HEK293 (cell line): Measurements from ENCODE around the gene MICAL3.

Experiments
- CTCF ChIA-PET: fragments of 350-600 bp; formaldehyde crosslinking; extraction: SDS; loops from one replicate; lab custom pipeline; 2021; ENCODE audit warnings: antibody characterized with exemption; lab: Yijun Ruan, JAX
- POLR2A ChIA-PET: fragments of 300-600 bp; formaldehyde crosslinking; extraction: SDS; loops from one replicate; lab custom pipeline; 2020; ENCODE audit warnings: antibody characterized with exemption, inconsistent platforms; lab: Yijun Ruan, JAX
- H3K27ac ChIP-seq: fragments of 200-500 bp; sonication (Bioruptor generic); 2 replicates; pipeline ENCODE4 v1.5.1; 2014; ENCODE audit warnings: low read depth, low read length, control low read depth, inconsistent platforms; ENCODE audit errors: extremely low read depth
- H3K36me3 ChIP-seq, 2 experiments: fragments of 200-500 bp in 1 of 2; sonication (Bioruptor generic) in 1 of 2; 1 replicate in 1 of 2; 2 replicates in 1 of 2; pipeline ENCODE4 v1.5.1; 2014 to 2017; ENCODE audit warnings: inconsistent platforms in 2 of 2, low read length in 2 of 2; ENCODE audit not compliant: control insufficient read depth in 2 of 2, insufficient read depth in 1 of 2
- H3K4me1 ChIP-seq: fragments of 200-500 bp; sonication (Bioruptor generic); 2 replicates; pipeline ENCODE4 v1.5.1; 2014; ENCODE audit warnings: mild to moderate bottlenecking, low read length, inconsistent platforms; ENCODE audit not compliant: control insufficient read depth, insufficient read depth
- H3K4me3 ChIP-seq: 2 replicates; pipeline ENCODE4 v1.5.1; 2011; ENCODE audit warnings: low read depth, mild to moderate bottlenecking, control low read depth, low read length, moderate library complexity
- H3K9me3 ChIP-seq: fragments of 200-500 bp; sonication (Bioruptor generic); 2 replicates; pipeline ENCODE4 v1.5.1; 2014; ENCODE audit warnings: low read depth, low read length, inconsistent platforms; ENCODE audit not compliant: control insufficient read depth, insufficient read depth
- HOXD13 ChIP-seq: sonication (generic); formaldehyde crosslinking; IDR thresholded peaks from 2 replicates; pipeline ENCODE4 v1.8.0; 2022; ENCODE audit warnings: missing genetic modification reagents, borderline replicate concordance
- SCRT2 ChIP-seq: fragments of 450-650 bp; formaldehyde crosslinking; IDR thresholded peaks from 2 replicates; pipeline ENCODE4 v1.5.1; 2016; ENCODE audit warnings: missing biosample characterization, missing genetic modification characterization
- ZNF121 ChIP-seq: fragments of 450-650 bp; formaldehyde crosslinking; IDR thresholded peaks from 2 replicates; pipeline ENCODE4 v1.5.1; 2016; ENCODE audit warnings: missing biosample characterization, missing genetic modification characterization
- ZNF174 ChIP-seq: fragments of 450-650 bp; formaldehyde crosslinking; IDR thresholded peaks from 2 replicates; pipeline ENCODE4 v1.5.0; 2017; ENCODE audit warnings: missing biosample characterization, mild to moderate bottlenecking, missing genetic modification characterization
- ZNF175 ChIP-seq: fragments of 450-650 bp; formaldehyde crosslinking; IDR thresholded peaks from 2 replicates; pipeline ENCODE4 v1.5.1; 2016; ENCODE audit warnings: missing biosample characterization, missing genetic modification characterization
- ZNF223 ChIP-seq: fragments of 450-650 bp; formaldehyde crosslinking; IDR thresholded peaks from 2 replicates; pipeline ENCODE4 v1.5.1; 2016; ENCODE audit warnings: missing biosample characterization, missing genetic modification characterization
- ZNF324 ChIP-seq: fragments of 450-650 bp; formaldehyde crosslinking; IDR thresholded peaks from 2 replicates; pipeline ENCODE4 v1.5.1; 2016; ENCODE audit warnings: missing biosample characterization, missing genetic modification characterization
- ZNF341 ChIP-seq: fragments of 450-650 bp; formaldehyde crosslinking; IDR thresholded peaks from 2 replicates; pipeline ENCODE4; 2016; ENCODE audit warnings: low read depth, missing biosample characterization, missing genetic modification characterization
- ZNF416 ChIP-seq: fragments of 450-650 bp; formaldehyde crosslinking; IDR thresholded peaks from 2 replicates; pipeline ENCODE4 v1.5.1; 2016; ENCODE audit warnings: missing biosample characterization, missing genetic modification characterization
- ZNF473 ChIP-seq: fragments of 450-650 bp; formaldehyde crosslinking; IDR thresholded peaks from 2 replicates; pipeline ENCODE4 v1.5.1; 2017; ENCODE audit warnings: missing biosample characterization, missing genetic modification characterization
- ZNF514 ChIP-seq: fragments of 450-650 bp; formaldehyde crosslinking; IDR thresholded peaks from 2 replicates; pipeline ENCODE4 v1.5.1; 2016; ENCODE audit warnings: missing biosample characterization, missing genetic modification characterization
- ZNF521 ChIP-seq: fragments of 450-650 bp; formaldehyde crosslinking; IDR thresholded peaks from 2 replicates; pipeline ENCODE4 v1.5.1; 2017; ENCODE audit warnings: missing biosample characterization, mild to moderate bottlenecking, missing genetic modification characterization
- ZNF768 ChIP-seq: fragments of 450-650 bp; formaldehyde crosslinking; IDR thresholded peaks from 2 replicates; pipeline ENCODE4 v1.5.1; 2018; ENCODE audit warnings: missing biosample characterization, mild to moderate bottlenecking, missing genetic modification characterization
- ZNF777 ChIP-seq: fragments of 450-650 bp; formaldehyde crosslinking; IDR thresholded peaks from 2 replicates; pipeline ENCODE4 v1.5.1; 2017; ENCODE audit warnings: missing biosample characterization, missing genetic modification characterization, borderline replicate concordance
- TF ChIP-seq, protein P1 (sequence below): fragments of 450-650 bp; formaldehyde crosslinking; IDR thresholded peaks from 2 replicates; pipeline ENCODE4 v1.5.1; 2017; ENCODE audit warnings: missing biosample characterization, mild to moderate bottlenecking, missing genetic modification characterization, moderate library complexity
- TF ChIP-seq, protein P2 (sequence below): fragments of 450-650 bp; formaldehyde crosslinking; IDR thresholded peaks from 2 replicates; pipeline ENCODE4 v1.5.1; 2016; ENCODE audit warnings: missing biosample characterization, missing genetic modification characterization
- TF ChIP-seq, protein P3 (sequence below): fragments of 450-650 bp; formaldehyde crosslinking; IDR thresholded peaks from 2 replicates; pipeline ENCODE4 v1.5.1; 2017; ENCODE audit warnings: missing biosample characterization, missing genetic modification characterization
- TF ChIP-seq, protein P4 (sequence below): fragments of 450-650 bp; formaldehyde crosslinking; IDR thresholded peaks from 2 replicates; pipeline ENCODE4 v1.5.1; 2017; ENCODE audit warnings: missing biosample characterization, missing genetic modification characterization
- TF ChIP-seq, protein P5 (sequence below): fragments of 450-650 bp; formaldehyde crosslinking; IDR thresholded peaks from 2 replicates; pipeline ENCODE4 v1.5.1; 2017; ENCODE audit warnings: missing biosample characterization, missing genetic modification characterization

MICAL3 gene

DNA sequence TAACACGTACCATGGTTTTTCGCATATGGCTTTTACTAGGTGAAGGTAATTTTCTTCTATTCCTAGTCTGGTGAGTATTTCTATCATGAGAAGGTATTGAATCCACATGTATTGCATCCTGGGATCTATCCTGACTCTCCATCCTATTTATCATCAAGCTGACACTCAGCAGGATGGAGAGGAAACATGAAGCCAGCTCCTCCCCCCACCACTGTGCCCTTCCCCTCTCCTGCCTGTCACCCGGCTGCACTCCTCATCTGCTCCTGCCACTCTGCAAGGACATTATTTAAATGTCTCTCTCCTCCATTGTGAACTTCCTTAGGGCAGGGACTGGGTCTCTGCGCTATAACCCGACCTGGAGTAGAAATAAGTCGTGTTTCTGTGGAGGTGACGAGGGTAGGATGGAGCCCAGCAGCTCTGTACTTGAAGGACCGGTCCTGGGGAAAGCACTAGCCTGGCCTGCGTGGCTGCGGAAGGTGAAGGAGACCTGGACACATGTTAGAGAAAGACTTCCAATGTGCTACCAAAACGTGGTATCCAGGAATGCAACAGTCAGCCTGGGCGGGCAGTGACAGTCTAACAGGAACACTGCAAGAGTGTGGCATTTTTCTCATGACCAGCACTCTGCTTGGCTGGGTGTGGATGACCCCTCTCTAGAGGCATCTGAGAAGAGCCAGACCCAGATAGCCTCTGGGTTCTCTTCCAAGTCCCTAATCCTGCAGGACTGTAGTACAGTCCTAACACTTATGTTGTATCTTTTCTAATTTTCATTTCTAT lies 111.2 kb downstream of the MICAL3 start:
- H3K36me3 ChIP-seq = no peaks in the 10 kb centered on the region
- ChIA-PET POLR2A (no interaction called here), CTCF (interaction anchor here (0.7 to 1.3 kb wide), 3 partner anchors 28 to 152 kb away, joined by 3 to 4 read pairs (median 3); no protein-coding TSS in a partner anchor)
- H3K9me3 ChIP-seq = no peaks in the 10 kb centered on the region
- peaks cover 10% of the 10 kb centered on the region for H3K4me1 ChIP-seq
- no peak overlapping the region for H3K4me3 ChIP-seq
- no peak for TF ChIP-seq ZNF521 (tag by site-specific recombination)
- peak; percentile 43; the same call in 1 of the 2 replicates for TF ChIP-seq ZNF341 (tag by site-specific recombination)
- no peak overlapping the region for H3K27ac ChIP-seq

DNA sequence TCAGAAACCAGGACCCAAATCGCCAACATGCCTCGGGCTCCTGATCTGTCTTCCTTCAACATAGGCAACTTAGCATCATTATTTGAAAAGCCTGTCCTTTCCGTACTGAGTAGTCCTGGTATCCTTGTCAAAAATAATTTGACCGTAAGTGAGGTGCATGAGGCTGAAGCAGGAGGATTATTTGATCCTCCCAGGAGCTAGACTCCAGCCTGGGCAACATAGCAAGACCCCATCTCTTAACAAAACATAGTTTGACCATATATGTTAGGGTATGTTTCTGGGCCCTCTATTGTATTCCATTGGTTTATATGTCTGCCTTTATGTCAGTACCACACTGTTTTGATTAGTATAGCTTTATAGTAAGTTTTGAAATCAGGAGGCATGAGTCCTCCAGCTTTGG lies 112.5 kb downstream of the MICAL3 start:
- POLR2A ChIA-PET = no interaction called here
- Histone ChIP-seq H3K9me3 (no peaks in the 10 kb centered on the region), H3K4me3 (no peak overlapping the region), H3K27ac (no peak overlapping the region), H3K4me1 (peaks cover 10% of the 10 kb centered on the region), H3K36me3 (peaks cover 0 to 6% of the 10 kb centered on the region in 2 experiments; a peak in 1 of 3 replicates)
- TF ChIP-seq ZNF175 (no peak), ZNF223 (tag by site-specific recombination) (no peak), ZNF121 (peak; percentile 41; the same call in 1 of the 2 replicates), SCRT2 (tag by site-specific recombination) (no peak)
- TF ChIP-seq, protein P1, sequence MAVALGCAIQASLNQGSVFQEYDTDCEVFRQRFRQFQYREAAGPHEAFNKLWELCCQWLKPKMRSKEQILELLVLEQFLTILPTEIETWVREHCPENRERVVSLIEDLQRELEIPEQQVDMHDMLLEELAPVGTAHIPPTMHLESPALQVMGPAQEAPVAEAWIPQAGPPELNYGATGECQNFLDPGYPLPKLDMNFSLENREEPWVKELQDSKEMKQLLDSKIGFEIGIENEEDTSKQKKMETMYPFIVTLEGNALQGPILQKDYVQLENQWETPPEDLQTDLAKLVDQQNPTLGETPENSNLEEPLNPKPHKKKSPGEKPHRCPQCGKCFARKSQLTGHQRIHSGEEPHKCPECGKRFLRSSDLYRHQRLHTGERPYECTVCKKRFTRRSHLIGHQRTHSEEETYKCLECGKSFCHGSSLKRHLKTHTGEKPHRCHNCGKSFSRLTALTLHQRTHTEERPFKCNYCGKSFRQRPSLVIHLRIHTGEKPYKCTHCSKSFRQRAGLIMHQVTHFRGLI (tag by site-specific recombination) = no peak
- CTCF ChIA-PET = interaction anchor here (1.1 to 3.7 kb wide), 7 partner anchors 8 to 164 kb away, joined by 3 to 44 read pairs (median 4); partner anchors contain the start of genes MICAL3 and PEX26

DNA sequence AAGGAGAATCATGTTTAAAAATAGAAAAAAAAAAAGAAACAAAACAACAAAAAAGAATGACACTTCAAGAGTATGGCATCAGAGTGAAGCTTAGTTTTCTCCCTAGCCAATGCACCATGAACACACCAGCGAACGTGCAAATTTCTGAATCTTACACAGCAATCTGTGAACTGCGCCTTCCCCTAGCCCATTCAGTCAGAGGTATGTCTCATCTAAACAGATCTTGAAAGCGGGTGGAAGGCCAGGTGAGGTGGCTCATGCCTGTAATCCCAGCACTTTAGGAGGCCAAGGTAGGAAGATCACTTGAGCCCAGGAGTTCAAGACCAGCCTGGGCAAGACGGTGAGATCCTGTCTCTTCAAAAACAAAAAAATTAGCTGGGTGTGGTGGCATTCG lies 113.1 kb downstream of the MICAL3 start:
- ChIA-PET CTCF (interaction anchor here (0.7 to 3.7 kb wide), 6 partner anchors 9 to 165 kb away, joined by 3 to 44 read pairs (median 4); partner anchors contain the start of genes MICAL3 and PEX26), POLR2A (no interaction called here)
- Histone ChIP-seq H3K27ac (no peak overlapping the region), H3K4me1 (peaks cover 10% of the 10 kb centered on the region), H3K4me3 (no peak overlapping the region), H3K36me3 (peaks cover 0 to 12% of the 10 kb centered on the region in 2 experiments; a peak in 1 of 3 replicates), H3K9me3 (no peaks in the 10 kb centered on the region)
- no peak for TF ChIP-seq ZNF473 (tag by site-specific recombination)
- no peak for TF ChIP-seq ZNF174 (tag by site-specific recombination)
- TF ChIP-seq ZNF777 (tag by site-specific recombination) = no peak
- no peak for TF ChIP-seq ZNF341 (tag by site-specific recombination)
- TF ChIP-seq, protein P2, sequence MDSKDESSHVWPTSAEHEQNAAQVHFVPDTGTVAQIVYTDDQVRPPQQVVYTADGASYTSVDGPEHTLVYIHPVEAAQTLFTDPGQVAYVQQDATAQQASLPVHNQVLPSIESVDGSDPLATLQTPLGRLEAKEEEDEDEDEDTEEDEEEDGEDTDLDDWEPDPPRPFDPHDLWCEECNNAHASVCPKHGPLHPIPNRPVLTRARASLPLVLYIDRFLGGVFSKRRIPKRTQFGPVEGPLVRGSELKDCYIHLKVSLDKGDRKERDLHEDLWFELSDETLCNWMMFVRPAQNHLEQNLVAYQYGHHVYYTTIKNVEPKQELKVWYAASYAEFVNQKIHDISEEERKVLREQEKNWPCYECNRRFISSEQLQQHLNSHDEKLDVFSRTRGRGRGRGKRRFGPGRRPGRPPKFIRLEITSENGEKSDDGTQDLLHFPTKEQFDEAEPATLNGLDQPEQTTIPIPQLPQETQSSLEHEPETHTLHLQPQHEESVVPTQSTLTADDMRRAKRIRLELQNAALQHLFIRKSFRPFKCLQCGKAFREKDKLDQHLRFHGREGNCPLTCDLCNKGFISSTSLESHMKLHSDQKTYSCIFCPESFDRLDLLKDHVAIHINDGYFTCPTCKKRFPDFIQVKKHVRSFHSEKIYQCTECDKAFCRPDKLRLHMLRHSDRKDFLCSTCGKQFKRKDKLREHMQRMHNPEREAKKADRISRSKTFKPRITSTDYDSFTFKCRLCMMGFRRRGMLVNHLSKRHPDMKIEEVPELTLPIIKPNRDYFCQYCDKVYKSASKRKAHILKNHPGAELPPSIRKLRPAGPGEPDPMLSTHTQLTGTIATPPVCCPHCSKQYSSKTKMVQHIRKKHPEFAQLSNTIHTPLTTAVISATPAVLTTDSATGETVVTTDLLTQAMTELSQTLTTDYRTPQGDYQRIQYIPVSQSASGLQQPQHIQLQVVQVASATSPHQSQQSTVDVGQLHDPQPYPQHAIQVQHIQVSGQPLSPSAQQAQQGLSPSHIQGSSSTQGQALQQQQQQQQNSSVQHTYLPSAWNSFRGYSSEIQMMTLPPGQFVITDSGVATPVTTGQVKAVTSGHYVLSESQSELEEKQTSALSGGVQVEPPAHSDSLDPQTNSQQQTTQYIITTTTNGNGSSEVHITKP (tag by site-specific recombination) = no peak; the same call in 1 of the 2 replicates
- no peak for TF ChIP-seq ZNF324 (tag by site-specific recombination)
- TF ChIP-seq, protein P3, sequence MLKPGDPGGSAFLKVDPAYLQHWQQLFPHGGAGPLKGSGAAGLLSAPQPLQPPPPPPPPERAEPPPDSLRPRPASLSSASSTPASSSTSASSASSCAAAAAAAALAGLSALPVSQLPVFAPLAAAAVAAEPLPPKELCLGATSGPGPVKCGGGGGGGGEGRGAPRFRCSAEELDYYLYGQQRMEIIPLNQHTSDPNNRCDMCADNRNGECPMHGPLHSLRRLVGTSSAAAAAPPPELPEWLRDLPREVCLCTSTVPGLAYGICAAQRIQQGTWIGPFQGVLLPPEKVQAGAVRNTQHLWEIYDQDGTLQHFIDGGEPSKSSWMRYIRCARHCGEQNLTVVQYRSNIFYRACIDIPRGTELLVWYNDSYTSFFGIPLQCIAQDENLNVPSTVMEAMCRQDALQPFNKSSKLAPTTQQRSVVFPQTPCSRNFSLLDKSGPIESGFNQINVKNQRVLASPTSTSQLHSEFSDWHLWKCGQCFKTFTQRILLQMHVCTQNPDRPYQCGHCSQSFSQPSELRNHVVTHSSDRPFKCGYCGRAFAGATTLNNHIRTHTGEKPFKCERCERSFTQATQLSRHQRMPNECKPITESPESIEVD (tag by site-specific recombination) = no peak
- TF ChIP-seq ZNF768 (tag by site-specific recombination) = no peak
- TF ChIP-seq, protein P4, sequence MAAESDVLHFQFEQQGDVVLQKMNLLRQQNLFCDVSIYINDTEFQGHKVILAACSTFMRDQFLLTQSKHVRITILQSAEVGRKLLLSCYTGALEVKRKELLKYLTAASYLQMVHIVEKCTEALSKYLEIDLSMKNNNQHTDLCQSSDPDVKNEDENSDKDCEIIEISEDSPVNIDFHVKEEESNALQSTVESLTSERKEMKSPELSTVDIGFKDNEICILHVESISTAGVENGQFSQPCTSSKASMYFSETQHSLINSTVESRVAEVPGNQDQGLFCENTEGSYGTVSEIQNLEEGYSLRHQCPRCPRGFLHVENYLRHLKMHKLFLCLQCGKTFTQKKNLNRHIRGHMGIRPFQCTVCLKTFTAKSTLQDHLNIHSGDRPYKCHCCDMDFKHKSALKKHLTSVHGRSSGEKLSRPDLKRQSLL (tag by site-specific recombination) = no peak
- TF ChIP-seq ZNF416 (tag by site-specific recombination) = no peak
- TF ChIP-seq HOXD13 (CRISPR knock-in tag) = no peak
- no peak for TF ChIP-seq ZNF121
- TF ChIP-seq, protein P5, sequence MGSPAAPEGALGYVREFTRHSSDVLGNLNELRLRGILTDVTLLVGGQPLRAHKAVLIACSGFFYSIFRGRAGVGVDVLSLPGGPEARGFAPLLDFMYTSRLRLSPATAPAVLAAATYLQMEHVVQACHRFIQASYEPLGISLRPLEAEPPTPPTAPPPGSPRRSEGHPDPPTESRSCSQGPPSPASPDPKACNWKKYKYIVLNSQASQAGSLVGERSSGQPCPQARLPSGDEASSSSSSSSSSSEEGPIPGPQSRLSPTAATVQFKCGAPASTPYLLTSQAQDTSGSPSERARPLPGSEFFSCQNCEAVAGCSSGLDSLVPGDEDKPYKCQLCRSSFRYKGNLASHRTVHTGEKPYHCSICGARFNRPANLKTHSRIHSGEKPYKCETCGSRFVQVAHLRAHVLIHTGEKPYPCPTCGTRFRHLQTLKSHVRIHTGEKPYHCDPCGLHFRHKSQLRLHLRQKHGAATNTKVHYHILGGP (tag by site-specific recombination) = no peak
- no peak for TF ChIP-seq ZNF514 (tag by site-specific recombination)
